Right hindlimb (tissue), 1 donor: ENCODE measurements around the gene IKBKG.
"Not testable (repeated sequence)": the region's sequence is repeated elsewhere in the genome, so short reads cannot be mapped to it uniquely, and the experiment has no call there.

ENCODE experiments used
- DNase-seq: peaks from one replicate; pipeline ENCODE4 v3.0.0-alpha.2; 2018

IKBKG gene, protein sequence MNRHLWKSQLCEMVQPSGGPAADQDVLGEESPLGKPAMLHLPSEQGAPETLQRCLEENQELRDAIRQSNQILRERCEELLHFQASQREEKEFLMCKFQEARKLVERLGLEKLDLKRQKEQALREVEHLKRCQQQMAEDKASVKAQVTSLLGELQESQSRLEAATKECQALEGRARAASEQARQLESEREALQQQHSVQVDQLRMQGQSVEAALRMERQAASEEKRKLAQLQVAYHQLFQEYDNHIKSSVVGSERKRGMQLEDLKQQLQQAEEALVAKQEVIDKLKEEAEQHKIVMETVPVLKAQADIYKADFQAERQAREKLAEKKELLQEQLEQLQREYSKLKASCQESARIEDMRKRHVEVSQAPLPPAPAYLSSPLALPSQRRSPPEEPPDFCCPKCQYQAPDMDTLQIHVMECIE

DNA sequence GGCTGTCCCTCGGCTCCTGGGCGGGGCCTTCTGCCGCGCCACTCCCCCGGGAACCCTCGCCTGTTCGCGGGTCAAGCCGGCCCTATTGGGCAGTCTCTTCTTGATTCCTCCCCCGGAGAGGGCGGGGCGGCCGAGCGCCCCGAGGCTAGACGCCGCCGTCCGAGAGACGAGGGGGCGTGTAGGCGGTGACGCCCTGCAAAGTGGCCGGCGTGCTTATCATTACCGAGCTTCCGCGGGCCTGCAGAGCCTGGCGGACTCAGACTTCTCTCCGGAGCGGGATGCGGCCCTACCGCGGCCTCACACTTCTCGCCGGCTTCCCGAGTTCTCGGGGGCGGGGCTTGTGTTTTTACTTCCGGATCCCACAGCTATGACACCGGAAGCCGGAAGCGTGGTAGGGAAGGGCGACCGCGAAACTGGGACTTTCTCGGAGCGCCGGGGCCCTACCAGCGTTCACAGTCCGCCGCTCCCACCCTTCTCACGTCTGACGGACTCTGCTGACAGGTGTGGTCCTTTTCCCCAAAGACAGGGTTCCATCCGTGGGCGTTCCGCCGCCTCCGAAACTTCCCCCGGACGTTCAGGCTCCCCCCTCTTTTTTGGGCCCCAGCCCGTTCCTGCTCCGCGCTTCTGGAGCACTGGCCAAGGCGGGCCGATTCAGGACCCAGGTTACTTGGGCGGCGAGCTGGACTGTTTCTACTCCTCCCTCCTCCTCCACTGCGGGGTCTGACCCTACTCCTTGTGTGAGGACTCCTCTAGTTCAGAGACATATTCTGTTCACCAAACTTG, at the start of gene IKBKG:
IKBKG (plus strand) TSS at position 376 of the 783 bp plus-strand sequence. CDS start 4,383 bp downstream, outside the sequence.
- DNase-seq: peak; percentile 94

DNA sequence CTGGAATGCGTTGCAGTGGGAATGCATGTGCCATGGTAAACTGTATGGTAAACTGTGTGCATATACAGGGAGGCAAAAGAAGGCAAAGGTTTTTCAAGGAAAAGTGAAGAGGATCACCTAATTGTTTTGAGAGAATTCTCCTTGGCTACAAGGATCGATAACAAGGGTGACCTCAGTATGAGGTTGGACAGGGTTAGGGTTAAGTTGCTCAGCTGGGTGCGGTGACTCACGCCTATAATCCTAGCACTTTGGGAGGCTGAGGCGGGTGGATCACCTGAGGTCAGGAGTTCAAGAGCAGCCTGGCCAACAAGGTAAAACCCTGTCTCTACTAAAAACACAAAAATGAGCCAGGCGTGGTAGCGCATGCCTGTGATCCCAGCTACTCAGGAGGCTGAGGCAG, 46.0 kb upstream of the IKBKG start:
- DNase-seq: not testable (repeated sequence)

DNA sequence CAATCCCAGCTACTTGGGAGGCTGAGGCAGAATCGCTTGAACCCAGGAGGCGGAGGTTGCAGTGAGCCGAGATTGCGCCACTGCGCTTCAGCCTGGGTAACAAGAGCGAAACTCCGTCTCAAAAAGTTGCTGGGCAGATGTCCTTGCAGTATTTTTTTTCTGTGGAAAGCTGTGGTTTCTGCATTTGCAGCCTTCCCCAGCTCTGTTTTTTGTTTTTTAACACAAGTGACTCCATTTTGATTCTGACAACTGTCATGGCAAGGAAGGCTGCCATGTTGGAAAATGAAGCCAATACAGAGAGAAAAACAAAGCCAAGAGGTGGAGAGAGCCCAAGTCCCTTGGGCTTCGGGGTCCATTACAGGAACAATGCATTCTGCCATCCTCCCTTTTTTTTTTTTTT, 45.3 kb upstream of the IKBKG start:
- DNase-seq: no peak

DNA sequence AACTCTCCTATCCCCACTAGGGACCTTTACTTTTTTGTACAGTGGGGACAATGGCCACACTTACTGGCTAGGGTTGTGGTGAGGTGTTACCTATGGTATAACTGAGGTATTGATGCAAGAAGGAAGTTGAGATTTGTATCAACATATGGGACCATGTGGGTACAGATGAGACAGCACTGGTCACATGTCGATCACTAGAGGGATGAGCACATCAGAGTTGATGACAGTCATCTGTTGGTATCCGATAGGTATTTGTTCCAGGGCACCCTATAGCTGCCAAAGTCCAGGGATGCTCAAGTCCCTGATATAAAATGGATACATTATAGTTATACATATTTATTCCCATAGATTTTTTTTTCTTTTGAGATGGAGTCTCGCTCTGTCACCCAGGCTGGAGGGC, 44.4 kb upstream of the IKBKG start:
- DNase-seq: no peak

DNA sequence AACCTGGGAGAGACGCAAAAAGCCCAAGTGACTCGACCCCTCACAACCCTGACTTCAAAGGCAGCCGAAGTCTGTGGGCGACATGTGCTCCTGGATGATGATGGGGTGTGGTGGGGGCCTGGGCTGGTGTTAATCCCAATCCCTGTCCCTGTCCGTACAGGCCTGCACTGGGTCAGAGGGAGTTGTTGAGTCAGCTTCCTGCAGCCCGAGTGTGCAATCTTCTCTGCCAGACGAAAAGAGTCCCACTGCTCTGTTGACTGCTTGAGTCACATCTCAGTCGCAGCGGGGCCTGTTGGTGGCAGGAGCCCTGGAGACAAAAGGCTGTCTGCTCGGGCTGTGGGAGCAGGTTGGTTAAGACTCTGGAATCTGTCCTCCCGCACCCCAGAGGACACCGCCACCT, 41.7 kb upstream of the IKBKG start:
- DNase-seq: no peak

DNA sequence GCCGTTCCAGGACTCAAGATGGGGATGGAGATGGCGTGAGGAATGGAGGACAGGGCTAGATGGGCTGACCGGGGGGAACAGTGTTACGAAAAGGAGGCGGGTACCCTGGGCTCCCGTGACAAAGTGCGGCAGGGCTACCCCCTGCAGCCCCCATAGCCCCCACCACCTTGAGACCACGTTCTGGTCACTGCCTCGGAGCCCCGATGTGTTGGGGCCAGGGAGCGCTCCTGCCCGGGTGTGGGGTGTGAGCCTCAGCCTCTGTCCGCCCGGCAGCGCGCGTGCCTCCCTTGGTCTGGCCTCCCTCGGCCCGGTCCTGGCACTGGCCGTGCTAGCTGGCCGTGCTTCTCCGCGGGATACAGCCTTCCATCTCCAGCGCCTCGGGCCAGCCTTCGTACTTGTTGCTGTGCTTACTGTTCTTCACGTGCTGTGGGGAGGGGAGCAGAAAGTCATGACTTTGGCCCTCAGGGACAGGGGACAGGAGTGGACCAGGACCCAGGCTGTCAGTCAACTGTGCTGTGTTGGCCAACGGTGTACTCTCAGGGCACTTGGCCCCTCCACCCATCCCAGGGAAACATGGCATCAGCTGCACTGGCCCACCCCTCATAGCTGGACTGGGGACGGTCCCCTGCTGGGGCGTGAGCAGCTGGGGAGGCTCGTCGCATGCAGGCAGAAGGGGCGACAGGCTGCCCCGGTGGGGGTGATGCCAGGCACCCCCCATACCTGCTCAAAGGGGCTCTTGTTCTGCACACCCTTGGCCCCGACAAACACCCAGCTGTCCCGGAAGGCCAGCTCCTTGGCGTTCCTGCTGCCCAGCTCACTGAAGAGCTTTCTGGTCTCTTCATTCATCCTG, 40.7 kb upstream of the IKBKG start:
- DNase-seq: no peak

DNA sequence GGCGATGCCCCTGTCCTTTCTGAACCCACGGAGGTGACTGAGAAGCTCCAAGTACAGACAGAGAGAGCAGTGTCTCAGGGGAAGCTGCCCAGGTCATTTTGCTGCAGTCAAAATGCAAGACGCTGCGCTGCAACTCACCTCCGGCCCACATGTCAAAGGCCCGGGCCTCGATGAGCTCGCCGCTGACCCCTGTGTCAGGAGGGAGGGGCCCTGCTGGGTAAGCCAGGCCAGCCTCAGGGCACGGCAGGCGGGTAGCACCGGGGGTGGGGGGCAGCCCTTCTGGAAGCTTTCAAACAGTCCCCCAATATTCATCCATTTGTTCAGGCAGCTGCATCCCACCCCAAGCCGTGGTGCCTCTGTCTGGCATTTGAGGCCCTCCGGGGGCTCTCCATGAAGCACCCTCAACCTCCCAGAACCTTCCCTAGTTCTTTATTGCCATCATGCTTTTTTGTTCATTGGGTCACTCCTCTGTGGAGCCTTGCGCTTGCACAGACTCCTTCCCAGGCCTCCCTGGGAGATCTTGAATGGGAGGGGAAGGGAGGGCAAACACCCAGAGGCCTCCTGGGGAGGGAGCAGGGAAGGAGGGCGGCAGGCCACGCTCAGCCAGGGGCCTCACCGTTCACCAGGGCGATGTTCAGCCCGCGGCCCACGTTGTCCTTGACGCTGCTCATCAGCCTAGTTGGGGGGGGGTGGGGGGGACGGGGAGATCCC, 39.6 kb upstream of the IKBKG start:
- no peak for DNase-seq

DNA sequence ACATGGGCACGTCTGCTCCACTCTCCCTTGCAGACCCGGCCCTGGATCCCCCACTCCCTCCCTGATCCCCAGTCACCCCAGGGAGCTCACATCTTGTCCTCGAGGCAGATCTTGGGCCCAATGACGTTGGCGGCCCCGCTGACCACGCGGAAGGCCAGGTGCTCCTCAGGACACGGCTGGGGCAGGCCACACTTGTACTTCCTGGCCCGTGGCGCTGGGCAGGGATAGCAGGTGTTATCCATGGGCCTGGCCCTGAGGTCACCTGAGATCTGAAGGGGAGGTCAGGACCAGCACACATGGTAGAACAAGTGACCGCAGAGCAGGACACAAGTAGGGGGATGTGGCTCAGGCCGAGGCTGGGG, 39.1 kb upstream of the IKBKG start:
- DNase-seq: no peak

DNA sequence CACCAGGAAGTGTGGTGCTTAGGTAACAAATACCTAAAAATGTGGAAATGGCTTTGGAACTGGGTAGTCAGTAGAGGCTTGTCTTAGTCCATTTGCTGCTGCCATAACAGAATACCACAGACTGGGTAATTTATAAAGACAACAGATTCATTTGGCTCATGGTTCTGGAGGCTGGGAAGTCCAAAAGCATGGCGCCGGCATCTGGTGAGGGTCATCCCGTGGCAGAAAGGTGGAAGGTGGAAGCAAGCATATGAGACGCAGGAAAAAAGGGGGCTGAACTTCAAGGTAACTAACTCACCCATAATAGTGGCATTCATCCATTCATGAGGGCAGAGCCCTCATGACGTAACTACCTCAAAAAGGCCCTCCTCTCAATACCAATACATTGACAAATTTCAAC, 38.0 kb upstream of the IKBKG start:
- no peak for DNase-seq

DNA sequence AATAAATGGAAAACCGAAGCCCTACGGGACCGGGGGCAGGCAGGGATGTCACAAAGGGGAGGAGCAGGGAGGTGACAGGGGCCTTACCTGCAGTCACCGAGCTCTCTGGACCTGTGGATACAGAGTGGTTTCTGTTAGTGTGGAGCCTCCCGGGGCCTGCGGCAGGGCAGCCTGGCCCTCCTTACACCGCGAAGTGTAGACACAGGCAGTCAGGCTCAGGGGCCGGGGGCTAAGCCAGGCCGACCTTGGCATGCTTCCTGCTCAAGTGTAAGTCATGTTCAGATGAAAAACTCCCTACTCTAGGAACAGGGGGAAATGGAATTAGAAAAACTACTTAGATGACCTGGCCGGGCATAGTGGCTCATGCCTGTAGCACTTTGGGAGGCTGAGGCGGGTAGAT, 35.7 kb upstream of the IKBKG start:
- no peak for DNase-seq

DNA sequence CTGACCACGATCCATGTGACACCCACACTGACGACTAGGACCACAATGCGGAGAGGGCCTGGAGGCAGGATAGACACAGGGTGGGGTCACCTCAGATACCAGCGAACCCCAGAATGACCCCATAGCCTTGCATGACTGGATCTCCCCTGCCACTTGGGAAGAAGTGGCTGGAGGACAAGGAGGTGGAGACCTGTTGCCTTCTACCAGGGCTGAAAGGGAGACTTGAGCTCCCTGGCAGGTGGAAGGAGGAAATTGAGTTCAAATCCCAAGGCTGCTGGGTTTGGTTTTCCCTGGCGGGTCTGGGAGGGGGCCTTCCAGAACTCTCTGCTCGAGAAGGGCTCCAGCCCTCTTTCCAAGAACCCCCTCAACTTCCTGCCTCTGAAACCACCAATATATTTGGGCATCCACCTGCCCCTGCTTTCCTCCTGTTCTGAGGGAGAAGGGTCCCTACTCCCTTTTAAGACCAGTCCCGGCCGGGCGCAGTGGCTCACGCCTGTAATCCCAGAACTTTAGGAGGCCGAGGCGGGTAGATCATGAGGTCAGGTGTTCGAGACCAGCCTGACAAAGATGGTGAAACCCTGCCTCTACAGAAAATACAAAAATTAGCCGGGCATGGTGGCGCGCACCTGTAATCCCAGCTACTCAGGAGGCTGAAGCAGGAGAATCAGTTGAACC, 34.4 kb upstream of the IKBKG start:
- DNase-seq: no peak

DNA sequence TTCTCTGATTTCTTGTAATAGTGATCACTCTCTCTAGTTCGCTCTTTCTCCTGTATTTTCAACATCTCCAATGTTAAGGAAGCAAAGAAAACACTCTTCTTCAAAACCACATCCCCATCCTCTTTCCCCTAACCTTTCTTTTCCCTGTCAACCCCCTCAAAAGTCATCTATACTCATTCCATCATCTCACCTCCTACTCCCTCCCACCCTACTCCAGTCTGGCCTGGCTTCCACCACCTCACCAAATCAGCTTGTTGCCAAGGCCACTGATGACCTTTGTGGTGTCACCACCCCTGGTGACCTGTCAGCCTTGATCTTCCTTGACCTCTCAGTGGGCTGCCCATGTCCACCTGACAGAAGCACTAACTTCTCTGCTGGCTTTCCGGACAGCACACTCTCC, 33.7 kb upstream of the IKBKG start:
- no peak for DNase-seq

DNA sequence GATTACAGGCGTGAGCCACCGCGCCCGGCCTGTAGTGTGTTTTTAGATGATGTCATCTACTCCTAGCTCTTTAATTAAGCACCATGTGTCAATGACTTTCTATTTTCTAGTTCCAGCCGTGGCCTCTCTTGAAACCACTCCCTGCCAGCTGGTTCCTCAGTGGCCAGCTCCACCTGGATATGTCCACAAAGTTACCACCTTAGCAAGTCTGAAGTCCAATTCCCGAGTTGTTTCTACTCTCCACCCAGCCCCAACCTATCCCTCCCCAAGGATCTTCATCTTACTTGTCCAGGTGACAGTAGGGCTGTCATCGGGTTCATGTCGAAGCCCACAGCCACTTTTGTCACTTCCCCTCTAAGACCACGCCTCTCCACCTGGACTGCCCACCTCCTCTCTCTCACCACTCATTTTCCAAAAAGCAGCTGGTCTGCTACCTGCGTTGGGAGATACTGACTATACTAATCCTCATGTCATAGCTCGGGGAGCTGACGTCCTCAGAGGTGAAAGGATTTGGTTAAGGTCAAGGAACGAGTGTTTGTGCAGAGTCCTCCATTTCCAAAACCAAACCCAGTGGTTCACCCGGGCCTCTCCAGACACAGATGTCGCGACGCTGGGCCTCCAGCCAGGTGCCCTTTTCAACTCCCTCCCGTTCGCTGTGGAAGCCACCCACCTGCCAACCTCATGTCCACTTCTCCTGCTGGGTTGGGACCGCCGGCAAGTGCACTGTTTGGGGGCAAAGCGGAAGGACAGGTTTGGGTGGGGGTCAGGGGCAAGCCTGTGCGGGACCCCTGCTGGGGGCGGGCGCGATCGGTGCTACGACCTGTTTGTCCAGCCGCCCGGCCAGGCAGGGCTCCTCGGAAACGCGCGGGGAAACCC, 32.1 kb upstream of the IKBKG start:
- no peak for DNase-seq

DNA sequence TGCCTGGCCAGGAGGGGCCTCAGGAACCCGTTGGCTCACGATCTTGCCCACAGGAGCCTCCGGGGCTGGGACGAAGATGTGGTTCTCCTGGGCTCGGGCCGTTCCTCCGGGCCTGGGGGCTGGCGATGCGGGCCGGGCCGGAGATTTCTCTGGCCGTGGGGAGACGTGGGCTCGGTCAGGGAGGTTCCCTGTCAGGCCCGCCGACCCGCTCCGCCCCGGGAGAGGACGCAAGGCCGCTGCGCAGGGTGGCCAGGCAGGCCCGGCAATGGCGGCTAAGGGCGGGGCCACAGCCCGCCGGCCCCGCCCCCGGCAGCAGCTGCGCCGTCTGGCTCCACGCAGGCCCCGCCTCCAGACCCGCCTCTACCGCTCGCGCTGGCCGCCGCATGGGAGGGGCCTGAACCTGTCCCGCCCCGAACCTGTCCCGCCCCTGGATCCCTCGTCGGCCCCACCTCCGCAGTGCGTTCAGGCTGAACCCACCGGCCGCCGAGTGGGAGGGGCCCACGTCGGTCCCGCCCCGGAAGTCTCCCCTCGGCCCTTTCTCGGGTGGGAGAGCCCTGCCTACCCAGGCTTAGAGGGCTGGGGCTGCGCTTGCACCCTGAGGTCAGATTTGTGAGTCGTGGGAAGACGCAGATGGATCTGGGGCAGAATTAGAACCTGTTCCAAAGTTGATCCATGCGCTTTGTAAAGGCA, 31.3 kb upstream of the IKBKG start, which contains the start of gene FAM3A:
FAM3A (minus strand) TSS at position 267 of the 690 bp plus-strand sequence. CDS start 460 bp downstream, outside the sequence.
- DNase-seq: peak; percentile 96

DNA sequence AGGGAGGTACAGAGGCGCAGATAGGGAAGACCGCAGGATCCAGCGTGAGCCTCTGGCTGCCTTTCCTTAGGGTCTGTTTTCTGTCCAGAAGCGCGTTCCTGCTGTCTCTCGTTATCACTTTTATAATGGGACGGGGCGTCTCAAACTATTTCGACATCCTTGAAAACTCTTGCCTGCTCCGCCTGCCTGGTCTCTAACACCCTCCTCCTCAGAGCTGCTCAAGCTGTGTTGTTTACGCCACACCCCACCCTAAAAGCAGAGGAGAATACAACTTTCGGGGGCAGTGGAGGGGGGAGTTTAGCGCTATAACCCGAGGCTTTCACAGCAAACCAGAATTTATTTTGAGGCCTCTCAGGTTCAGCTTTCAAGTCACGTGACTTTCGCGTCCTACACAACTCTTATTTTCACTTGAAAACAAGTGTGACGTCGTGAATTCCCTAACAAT, 30.7 kb upstream of the IKBKG start:
- DNase-seq: peak; percentile 65

DNA sequence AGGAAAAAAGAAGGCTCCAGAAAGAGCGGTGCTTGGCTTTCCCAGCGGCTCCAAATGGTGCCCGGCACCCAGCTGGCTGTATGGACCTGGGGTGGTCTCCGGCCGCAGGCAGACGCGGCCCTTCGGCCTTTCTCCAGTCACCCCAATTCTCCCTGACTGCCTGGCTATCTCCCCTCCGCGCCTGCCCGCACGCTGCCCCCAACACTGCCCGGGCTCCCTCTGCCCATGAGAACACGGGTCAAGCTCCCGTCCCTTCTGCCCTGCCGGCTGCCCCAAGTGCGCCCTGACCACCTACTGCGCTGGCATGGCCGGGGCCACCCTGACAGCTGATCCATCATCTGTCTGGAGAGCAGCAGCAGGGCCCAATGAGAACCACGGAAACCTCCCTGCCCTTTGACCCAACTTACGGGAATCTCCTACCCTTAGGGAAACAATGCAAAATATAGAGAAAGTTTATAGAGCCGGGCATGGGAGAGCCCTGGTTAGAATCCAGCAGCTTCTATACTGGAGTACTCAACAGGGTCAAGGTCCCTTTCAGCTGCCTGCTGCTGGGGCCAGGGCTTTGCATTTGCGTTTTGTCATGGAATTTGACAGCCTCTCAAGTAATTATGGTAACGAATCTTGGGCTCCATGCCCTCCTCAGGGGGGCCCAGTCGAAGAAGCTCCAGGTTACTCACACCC, 30.2 kb upstream of the IKBKG start:
- DNase-seq: no peak

DNA sequence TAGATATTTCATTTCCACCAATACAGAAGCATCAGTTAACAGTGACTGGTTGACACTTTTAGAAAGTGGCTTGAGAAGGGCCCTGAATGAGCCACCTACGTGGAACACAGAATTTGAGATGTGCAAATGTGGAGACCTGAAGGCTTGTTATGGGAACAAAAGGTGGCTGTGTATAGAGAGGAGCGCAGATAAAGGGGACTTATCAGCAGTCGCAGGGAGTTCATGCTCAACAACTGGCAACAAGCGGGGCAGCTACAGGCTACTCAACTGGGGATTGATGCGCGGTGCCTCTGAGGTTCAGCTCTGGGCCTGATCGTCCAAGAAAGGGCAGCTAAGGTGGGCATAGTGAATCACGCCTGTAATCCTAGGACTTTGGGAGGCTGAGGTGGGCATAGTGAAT, 28.0 kb upstream of the IKBKG start:
- no peak for DNase-seq

DNA sequence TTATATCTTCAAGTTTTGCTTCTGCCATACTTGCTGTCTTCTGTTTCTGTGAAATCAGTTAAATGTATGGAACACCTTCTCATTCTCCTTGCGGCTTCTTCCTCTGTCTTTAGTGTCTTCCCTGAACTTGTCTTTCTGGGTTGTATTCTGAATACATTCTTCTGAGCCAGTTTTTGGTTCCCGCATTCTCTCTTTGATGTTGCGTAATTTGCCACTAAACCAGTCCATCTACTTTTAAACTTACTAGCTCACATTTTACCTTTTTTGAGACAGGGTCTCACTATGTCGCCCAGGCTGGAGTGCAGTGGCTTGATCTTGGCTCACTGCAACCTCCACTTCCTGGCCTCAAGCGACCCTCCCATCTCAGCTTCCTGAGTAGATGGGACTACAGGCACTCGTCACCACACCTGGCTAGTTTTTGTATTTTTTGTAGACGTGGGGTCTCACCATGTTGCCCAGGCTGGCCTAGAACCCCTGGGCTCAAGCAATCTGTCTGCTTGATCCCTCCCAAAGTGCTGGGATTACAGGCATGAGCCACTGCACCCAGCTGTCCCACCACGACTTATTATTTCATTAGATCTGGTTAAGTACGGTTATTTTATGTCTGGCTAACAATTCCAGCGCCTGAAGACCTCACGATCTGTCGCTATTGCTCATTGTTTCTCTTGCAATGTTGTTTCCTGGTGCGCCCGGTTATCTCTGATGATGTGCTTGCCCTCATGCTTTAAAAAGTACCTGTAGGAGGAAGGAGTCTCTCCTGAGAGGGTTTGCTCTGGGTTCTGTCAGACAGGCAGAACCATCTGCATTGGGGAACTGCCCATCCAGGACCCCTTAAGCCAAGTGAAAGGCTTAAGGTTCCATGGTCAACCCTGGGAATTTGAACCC, 21.6 kb upstream of the IKBKG start:
- no peak for DNase-seq
